ENCODE data around the gene HK2.

The HK2 gene

GRCh38 chr2:74941284-74941683, 107.4 kb downstream of the HK2 start:
- TF ChIP-seq GABPA (IDR thresholded peaks at IDR 0.05; ENCODE audit: low read depth) (no peak), POLR2AphosphoS5 (IDR thresholded peaks at IDR 0.05; ENCODE audit: low read depth) (no peak), SPI1 (IDR thresholded peaks at IDR 0.05; ENCODE audit: borderline replicate concordance, low read depth) (no peak), CTCF (IDR thresholded peaks at IDR 0.05; ENCODE audit: insufficient read depth, low read length) (no peak), REST (IDR thresholded peaks at IDR 0.05; ENCODE audit: insufficient replicate concordance, low read depth) (no peak)
- Histone ChIP-seq H3K27ac (replicated peaks) (no peak overlapping the region), H3K27me3 (ENCODE audit: insufficient read depth, poor library complexity, severe bottlenecking) (peaks cover 2% of the 10 kb centered on the region), H3K4me3 (replicated peaks; ENCODE audit: insufficient read depth, low read length) (no peak overlapping the region)
- DNase-seq (ENCODE audit: low read depth in 1 of 2, low spot score in 1 of 2), result no peak

GRCh38 chr2:74942263-74942662, 108.3 kb downstream of the HK2 start:
- no peak for TF ChIP-seq CTCF (IDR thresholded peaks at IDR 0.05; ENCODE audit: insufficient read depth, low read length)
- no peak for TF ChIP-seq POLR2AphosphoS5 (IDR thresholded peaks at IDR 0.05; ENCODE audit: low read depth)
- no peak for TF ChIP-seq GABPA (IDR thresholded peaks at IDR 0.05; ENCODE audit: low read depth)

More at GRCh38 chr2:74942263-74942662, 108.3 kb downstream of the HK2 start:
- no peak for DNase-seq (ENCODE audit: low read depth in 1 of 2, low spot score in 1 of 2)
- H3K27me3 ChIP-seq (ENCODE audit: insufficient read depth, poor library complexity, severe bottlenecking), result peaks cover 2% of the 10 kb centered on the region
- H3K27ac ChIP-seq (replicated peaks), result no peak overlapping the region
- no peak overlapping the region for H3K4me3 ChIP-seq (replicated peaks; ENCODE audit: insufficient read depth, low read length)
